ENCODE measurements around the gene KRTAP24-1. TPM values are rescaled to one million over a fixed set of nuclear protein-coding genes. Genes with fewer than 3 reads are reported as not detected.

The KRTAP24-1 gene, protein sequence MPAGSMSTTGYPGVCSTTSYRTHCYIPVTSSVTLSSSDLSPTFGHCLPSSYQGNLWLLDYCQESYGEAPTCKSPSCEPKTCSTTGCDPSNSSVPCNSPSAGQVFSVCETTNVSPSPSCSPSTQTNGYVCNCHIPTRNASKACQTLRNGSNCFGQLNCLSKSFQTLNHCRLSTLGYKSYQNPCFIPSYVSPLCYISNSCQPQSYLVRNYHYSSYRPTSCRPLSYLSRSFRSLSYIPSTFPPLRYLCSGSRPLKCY
- total RNA-seq = not detected

DNA sequence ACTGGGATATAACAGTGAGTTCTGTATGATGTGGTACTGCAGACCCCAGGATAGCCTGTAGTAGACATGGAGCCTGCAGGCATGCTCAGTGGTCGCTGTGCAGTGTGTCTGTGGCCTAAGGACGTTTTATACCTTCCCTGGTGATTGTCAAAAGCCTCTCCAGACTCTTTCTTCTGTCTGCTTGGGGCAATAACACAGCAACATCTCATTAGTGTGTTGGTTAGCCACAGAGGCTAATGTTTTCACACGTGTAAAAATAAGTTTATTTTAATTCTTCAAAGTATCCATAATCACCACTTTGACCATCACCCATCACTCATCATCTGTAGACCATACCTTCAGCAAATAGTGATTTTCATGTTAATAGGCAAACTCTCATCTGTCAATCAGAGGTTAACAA lies at the start of gene KRTAP24-1:
TSS of gene KRTAP24-1 (minus strand) at position 101 of the 400 bp plus-strand sequence. CDS start at position 83, 18 bp downstream.
- H3K4me3 ChIP-seq = no peak within 1 kb of the TSS
- H3K36me3 ChIP-seq = no peaks in the 10 kb centered on the region
- H3K27me3 ChIP-seq = no peaks in the 10 kb centered on the region
- H3K4me1 ChIP-seq = no peaks in the 10 kb centered on the region
- H3K9me3 ChIP-seq = no peaks in the 10 kb centered on the region
- TF ChIP-seq, protein P1, sequence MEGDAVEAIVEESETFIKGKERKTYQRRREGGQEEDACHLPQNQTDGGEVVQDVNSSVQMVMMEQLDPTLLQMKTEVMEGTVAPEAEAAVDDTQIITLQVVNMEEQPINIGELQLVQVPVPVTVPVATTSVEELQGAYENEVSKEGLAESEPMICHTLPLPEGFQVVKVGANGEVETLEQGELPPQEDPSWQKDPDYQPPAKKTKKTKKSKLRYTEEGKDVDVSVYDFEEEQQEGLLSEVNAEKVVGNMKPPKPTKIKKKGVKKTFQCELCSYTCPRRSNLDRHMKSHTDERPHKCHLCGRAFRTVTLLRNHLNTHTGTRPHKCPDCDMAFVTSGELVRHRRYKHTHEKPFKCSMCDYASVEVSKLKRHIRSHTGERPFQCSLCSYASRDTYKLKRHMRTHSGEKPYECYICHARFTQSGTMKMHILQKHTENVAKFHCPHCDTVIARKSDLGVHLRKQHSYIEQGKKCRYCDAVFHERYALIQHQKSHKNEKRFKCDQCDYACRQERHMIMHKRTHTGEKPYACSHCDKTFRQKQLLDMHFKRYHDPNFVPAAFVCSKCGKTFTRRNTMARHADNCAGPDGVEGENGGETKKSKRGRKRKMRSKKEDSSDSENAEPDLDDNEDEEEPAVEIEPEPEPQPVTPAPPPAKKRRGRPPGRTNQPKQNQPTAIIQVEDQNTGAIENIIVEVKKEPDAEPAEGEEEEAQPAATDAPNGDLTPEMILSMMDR (IDR thresholded peaks at IDR 0.05) = no peak
- no peak within 1 kb of the TSS for H3K27ac ChIP-seq
- DNase-seq (ENCODE audit: low spot score) = no peak

DNA sequence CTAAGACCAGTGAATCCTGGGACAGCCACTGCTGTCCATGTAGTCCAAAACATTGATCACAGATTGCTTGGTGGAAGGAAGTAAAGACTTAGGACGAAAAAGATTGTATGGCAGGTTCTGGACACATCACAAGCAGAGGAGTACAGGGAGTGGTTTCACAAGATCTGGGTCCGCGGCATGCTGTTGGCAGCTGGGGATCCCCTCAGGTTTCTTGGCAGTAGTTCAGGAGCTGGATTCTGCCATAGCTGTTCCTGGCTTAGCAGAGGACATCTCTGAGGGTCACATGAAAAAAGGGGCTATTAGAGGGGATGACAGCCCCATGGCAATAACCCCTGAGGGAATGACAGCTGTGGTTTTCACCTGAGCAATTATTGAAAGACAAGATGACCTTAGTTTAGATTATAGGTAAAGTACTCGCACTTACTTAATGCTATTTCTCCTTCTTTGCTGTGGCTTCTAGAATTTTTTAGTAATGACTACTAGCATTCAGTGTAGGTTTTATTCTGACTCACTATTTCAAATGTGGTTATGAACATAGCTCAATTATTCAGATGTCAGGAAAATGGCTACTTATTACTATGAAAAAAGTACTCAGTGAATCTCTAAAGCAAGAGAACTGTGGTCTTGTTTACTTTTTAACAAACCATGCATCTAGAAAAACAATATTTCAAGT lies 46.6 kb upstream of the KRTAP24-1 start:
- Histone ChIP-seq H3K27ac (no peak overlapping the region), H3K36me3 (no peaks in the 10 kb centered on the region), H3K4me3 (no peak overlapping the region), H3K27me3 (no peaks in the 10 kb centered on the region), H3K9me3 (peaks cover 0 to 13% of the 10 kb centered on the region in 2 donors), H3K4me1 (no peaks in the 10 kb centered on the region)
- no peak for DNase-seq (ENCODE audit: low spot score)
- TF ChIP-seq, protein P1 (IDR thresholded peaks at IDR 0.05) = no peak

DNA sequence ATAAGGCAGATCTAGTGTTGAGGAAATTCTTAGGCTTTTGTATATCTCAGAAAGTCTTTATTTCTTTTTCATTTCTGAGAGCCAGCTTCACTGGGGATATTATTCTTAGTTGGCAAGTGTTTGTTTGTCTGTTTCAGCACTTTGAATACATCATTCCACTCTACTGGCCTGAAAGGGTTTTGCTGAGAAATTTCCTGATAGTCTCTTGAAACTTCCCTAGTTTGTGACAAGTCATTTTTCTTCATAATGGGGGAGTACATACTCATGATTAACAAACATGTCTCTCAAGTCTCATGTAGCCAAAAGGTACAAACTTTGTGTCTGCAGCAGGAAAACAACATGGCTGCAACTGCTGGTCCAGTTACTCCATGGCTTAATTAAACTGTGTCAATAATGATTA lies 43.6 kb upstream of the KRTAP24-1 start:
- H3K4me3 ChIP-seq = no peak overlapping the region
- peaks cover 0 to 13% of the 10 kb centered on the region in 2 donors for H3K9me3 ChIP-seq
- no peaks in the 10 kb centered on the region for H3K27me3 ChIP-seq
- no peak for DNase-seq (ENCODE audit: low spot score)
- H3K36me3 ChIP-seq = no peaks in the 10 kb centered on the region
- TF ChIP-seq, protein P1 (IDR thresholded peaks at IDR 0.05) = no peak
- H3K27ac ChIP-seq = no peak overlapping the region
- H3K4me1 ChIP-seq = no peaks in the 10 kb centered on the region

DNA sequence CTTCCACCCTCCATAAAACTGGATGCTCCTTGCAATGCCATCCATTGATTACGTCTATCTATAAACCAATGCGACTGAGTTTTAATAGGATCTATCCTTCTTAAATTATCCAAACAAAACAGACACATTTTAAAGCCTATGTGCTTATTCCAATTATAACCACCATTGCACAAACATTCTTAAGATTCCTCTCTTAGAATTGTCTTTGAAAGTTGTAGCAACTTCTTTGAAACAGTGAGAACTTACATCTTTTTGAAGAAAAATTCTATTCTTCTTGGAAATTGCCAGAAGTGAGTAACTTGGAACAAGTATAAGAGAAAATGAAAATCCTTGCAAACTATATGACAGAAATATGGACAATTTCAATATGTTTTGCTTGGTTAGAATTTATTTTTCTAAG lies 37.5 kb upstream of the KRTAP24-1 start, which contains the start of gene KRTAP26-1:
TSS of gene KRTAP26-1 (minus strand) at position 101 of the 400 bp plus-strand sequence. CDS start 280 bp downstream, outside the sequence.
- Histone ChIP-seq H3K9me3 (no peaks in the 10 kb centered on the region), H3K4me1 (no peaks in the 10 kb centered on the region)
- TF ChIP-seq, protein P1 (IDR thresholded peaks at IDR 0.05) = no peak

DNA sequence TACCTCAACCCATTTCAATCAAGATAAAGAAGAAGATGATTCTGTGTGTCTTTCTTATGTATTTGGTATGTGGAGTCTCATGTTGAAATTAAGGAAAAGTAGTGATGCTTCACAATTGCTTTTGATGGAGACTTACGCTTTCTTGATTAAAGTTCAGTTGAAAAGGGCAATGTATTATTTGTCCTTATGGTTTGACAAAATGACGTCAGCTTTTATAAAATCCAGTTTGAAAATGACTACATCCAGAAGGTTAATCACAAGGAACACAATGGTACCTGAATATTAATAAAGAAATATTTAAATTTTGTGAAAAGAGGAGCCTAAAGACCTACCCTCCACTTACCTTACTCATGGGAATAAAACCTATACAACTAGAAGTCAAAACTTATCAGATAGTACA lies 33.0 kb upstream of the KRTAP24-1 start:
- Histone ChIP-seq H3K9me3 (no peaks in the 10 kb centered on the region), H3K27ac (no peak overlapping the region), H3K4me3 (no peak overlapping the region), H3K27me3 (no peaks in the 10 kb centered on the region), H3K36me3 (no peaks in the 10 kb centered on the region), H3K4me1 (no peaks in the 10 kb centered on the region)
- TF ChIP-seq, protein P1 (IDR thresholded peaks at IDR 0.05) = no peak
- DNase-seq (ENCODE audit: low spot score) = no peak

More for the DNA sequence above, 37.5 kb upstream of the KRTAP24-1 start, which contains the start of gene KRTAP26-1:
- no peaks in the 10 kb centered on the region for H3K36me3 ChIP-seq
- H3K27me3 ChIP-seq = no peaks in the 10 kb centered on the region
- DNase-seq (ENCODE audit: low spot score) = no peak
- H3K4me3 ChIP-seq = no peak within 1 kb of the TSS
- H3K27ac ChIP-seq = no peak within 1 kb of the TSS

All from right atrium auricular region (tissue), 2 donors.